ENCODE results near the gene LRRC46. TPM values are rescaled to one million over a fixed set of nuclear protein-coding genes. Genes with fewer than 3 reads are reported as not detected.

The LRRC46 gene
- total RNA-seq, 2 donors from 2014 or later, result not detected

- peak; percentile 23 to 60 for ATAC-seq
- intact Hi-C loops (cut with DNase I), result no loop called here
- peak; percentile 47 for DNase-seq
Measured at GRCh38 chr17:47866941-47867340, 35.5 kb downstream of the LRRC46 start.

- DNase-seq (no peak), ATAC-seq (no peak)
- intact Hi-C loops (cut with DNase I), result no loop called here
Measured at GRCh38 chr17:47867813-47868533, 36.5 kb downstream of the LRRC46 start.

GRCh38 chr17:47869114-47869513 is 37.6 kb downstream of the LRRC46 start:
- DNase-seq (no peak), ATAC-seq (no peak)
- intact Hi-C loops (cut with DNase I), result no loop called here

GRCh38 chr17:47870056-47870455 is 38.6 kb downstream of the LRRC46 start:
- no peak for DNase-seq
- intact Hi-C loops (cut with DNase I), result no loop called here
- no peak for ATAC-seq

- ATAC-seq (no peak), DNase-seq (no peak)
- intact Hi-C loops (cut with DNase I), result no loop called here
Measured at GRCh38 chr17:47871048-47871447, 39.6 kb downstream of the LRRC46 start.

GRCh38 chr17:47872019-47872650 is 40.7 kb downstream of the LRRC46 start:
- peak in 1 of 2 donors; percentile 36 for ATAC-seq
- intact Hi-C loops (cut with DNase I), result no loop called here
- no peak for DNase-seq

GRCh38 chr17:47872651-47873161 is 41.2 kb downstream of the LRRC46 start:
- ATAC-seq (no peak), DNase-seq (no peak)
- intact Hi-C loops (cut with DNase I), result no loop called here

- intact Hi-C loops (cut with DNase I), result no loop called here
- ATAC-seq (no peak), DNase-seq (no peak)
Measured at GRCh38 chr17:47873200-47874090, 42.0 kb downstream of the LRRC46 start.

GRCh38 chr17:47875011-47875985 is 43.8 kb downstream of the LRRC46 start:
- intact Hi-C loops (cut with DNase I), result no loop called here
- ATAC-seq (no peak), DNase-seq (no peak)

GRCh38 chr17:47877368-47878034 is 46.0 kb downstream of the LRRC46 start:
- intact Hi-C loops (cut with DNase I), result no loop called here
- ATAC-seq (no peak), DNase-seq (no peak)

GRCh38 chr17:47878203-47879027 is 46.9 kb downstream of the LRRC46 start:
- DNase-seq (no peak), ATAC-seq (no peak)
- intact Hi-C loops (cut with DNase I), result no loop called here

GRCh38 chr17:47879028-47879585 is 47.6 kb downstream of the LRRC46 start:
- ATAC-seq, result no peak
- intact Hi-C loops (cut with DNase I), result no loop called here
- no peak for DNase-seq

- DNase-seq, result no peak
- intact Hi-C loops (cut with DNase I), result no loop called here
Measured at GRCh38 chr17:47879776-47880454, 48.4 kb downstream of the LRRC46 start.

GRCh38 chr17:47882247-47882646 is 50.8 kb downstream of the LRRC46 start:
- intact Hi-C loops (cut with DNase I), result no loop called here
- DNase-seq, result no peak
- peak in 1 of 2 donors; percentile 54 for ATAC-seq

More at GRCh38 chr17:47879776-47880454, 48.4 kb downstream of the LRRC46 start:
- ATAC-seq, result no peak

GRCh38 chr17:47882695-47883588 is 51.5 kb downstream of the LRRC46 start:
- intact Hi-C loops (cut with DNase I), result no loop called here
- DNase-seq (no peak), ATAC-seq (no peak)

All from left cardiac atrium (tissue), 4 donors.